EH (cell line): ENCODE data around the gene MRFAP1.
A peak's percentile ranks its signal among the peaks of the same experiment; 100 is the strongest.
"Not testable (repeated sequence)": the region's sequence is repeated elsewhere in the genome, so short reads cannot be mapped to it uniquely, and the experiment has no call there.

Source experiments
- DNase-seq: peaks from one replicate; pipeline ENCODE4 v3.0.0-alpha.2; 2015; ENCODE audit warnings: low read depth

Gene MRFAP1

DNA sequence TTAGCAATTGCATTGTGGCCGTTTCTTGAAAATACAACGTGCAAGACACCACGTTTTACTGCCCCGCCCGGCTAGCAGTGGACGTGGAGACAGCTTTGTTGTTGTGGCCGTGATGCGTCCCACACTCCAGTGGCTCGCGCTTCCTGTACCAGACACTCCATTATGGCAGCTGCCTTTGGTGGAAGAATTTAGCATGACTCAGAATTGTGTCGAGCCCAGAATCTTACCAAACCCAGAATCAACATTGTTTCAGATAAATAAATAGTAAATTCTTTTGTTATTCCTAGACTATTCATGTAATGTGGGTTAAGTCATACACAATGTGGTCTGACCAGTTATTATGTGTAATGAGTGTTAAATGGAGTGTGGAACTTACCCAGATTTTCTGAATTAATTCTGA lies 27.9 kb downstream of the MRFAP1 start:
- peak; percentile 90 for DNase-seq

DNA sequence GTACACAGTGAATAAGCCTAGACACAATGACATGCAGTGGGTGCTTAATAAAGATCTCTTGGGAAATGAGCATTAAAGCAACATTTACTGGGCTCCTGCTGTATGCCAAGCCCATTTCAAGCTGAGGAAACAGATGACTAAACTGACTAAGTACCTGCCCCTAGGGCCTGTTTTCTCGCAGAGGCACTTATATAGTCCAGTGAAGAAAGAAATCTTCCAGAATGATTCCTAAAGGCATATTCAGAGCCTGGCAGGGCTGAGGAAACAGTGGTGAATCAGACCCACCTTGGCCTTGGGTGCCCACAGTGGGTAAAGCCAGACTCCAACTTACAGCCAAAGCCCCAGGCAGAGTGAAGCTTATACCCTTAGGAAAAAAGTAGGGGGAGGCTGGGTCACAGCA lies 31.2 kb downstream of the MRFAP1 start:
- DNase-seq = no peak

DNA sequence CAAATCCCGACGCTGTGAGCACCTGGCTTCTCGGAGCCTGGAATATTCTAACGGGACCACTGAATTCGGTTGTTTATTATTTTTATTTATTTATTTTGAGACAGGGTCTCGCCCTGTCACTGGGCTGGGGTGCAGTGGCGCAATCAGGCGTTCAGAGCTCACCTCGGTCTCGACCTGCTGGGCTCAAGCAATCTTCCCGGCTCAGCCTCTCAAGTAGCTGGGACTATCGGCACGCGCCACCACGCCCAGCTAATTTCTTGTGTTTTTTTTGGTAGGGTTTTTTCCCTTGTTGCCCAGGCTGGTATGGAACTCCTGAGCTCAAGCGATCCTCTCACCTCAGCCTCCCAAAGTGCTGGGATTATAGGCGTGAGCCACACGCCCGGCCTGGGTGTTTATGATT lies 31.6 kb downstream of the MRFAP1 start:
- no peak for DNase-seq

DNA sequence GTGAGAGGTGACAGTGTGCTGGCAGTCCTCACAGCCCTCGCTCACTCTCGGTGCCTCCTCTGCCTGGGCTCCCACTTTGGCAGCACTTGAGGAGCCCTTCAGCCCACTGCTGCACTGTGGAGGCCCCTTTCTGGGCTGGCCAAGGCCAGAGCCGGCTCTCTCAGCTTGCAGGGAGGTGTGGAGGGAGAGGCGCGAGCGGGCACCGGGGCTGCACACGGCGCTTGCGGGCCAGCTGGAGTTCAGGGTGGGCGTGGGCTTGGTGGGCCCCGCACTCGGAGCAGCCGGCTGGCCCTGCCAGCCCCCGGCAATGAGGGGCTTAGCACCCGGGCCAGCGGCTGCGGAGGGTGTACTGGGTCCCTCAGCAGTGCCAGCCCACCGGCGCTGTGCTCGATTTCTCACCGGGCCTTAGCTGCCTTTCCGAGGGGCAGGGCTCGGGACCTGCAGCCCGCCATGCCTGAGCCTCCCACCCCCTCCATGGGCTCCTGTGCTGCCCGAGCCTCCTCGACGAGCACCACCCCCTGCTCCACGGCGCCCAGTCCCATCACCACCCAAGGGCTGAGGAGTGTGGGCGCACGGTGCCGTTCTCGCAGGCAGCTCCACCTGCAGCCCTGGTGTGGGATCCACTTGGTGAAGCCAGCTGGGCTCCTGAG lies 32.2 kb downstream of the MRFAP1 start:
- DNase-seq = not testable (repeated sequence)

DNA sequence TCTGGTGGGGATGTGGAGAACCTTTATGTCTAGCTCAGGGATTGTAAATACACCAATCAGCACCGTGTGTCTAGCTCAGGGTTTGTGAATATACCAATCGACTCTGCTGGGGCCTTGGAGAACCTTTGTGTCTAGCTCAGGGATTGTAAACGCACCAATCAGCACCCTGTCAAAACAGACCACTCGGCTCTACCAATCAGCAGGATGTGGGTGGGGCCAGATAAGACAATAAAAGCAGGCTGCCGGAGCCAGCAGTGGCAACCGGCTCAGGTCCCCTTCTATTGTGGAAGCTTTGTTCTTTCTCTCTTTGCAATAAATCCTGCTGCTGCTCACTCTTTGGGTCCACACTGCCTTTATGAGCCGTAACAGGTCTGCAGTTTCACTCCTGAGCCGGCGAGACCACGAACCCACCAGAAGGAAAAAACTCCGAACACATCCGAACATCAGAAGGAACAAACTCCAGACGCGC lies 32.7 kb downstream of the MRFAP1 start:
- peak; percentile 50 for DNase-seq

DNA sequence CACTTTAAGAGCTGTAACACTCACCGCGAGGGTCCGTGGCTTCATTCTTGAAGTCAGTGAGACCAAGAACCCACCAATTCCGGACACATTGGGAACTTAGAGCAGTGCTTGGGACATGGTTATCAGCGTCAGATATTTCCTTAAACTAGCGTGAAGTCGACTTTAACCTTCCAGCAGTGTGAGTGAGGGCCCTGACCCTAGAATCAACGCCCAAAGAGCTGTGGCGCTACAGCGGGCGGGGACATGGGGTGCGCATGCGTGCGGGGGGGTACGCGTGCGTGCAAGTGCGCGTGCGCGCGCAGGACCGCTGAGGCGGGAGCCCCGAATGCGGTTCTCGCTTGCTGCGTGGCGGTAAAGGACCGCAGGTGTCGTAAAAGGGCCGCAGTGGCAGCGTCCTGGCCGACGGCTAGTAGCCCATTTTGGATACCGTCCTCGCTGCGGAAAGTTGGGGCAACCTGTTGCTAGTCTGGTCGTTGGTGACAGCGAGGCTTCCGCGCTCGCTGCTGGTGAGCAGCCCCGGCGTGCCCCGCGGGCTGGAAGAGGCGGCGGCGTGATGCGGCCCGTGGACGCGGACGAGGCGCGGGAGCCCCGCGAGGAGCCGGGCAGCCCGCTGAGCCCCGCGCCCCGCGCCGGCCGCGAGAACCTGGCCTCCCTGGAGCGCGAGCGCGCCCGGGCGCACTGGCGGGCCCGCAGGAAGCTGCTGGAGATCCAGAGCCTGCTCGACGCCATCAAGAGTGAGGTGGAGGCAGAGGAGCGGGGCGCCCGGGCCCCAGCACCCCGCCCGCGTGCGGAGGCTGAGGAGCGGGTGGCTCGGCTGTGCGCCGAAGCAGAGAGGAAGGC lies 33.4 kb downstream of the MRFAP1 start:
- peak; percentile 94 for DNase-seq

DNA sequence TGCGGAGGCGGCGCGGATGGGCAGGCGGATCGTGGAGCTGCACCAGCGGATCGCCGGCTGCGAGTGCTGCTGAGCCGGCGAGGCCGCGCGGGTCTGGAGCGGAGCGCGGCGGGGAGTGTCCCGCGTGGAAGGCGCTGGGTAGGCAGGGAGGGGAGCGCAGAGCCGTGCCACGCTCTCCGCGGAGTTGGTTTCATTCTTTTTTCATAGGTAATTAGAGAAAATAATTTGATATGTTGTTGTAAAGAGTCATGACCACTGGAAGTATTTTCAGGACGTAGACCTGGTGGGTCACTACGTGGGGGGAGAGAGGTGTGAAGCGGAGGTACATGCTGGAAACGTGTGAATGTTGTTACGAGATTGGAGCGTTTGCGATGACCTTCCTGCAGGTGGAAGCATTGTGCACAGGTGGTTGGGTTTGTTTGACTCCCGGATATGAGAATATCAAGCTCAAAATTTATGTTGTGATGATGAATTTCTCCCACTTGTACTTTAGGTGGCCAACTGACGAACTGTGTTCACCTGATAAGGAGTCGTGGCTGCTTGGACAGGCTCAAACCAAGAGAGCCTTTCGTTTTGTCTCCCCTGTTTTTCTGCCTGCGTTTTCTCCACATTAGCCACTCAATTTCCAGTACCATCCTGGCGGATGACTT lies 34.1 kb downstream of the MRFAP1 start:
- peak; percentile 28 for DNase-seq

DNA sequence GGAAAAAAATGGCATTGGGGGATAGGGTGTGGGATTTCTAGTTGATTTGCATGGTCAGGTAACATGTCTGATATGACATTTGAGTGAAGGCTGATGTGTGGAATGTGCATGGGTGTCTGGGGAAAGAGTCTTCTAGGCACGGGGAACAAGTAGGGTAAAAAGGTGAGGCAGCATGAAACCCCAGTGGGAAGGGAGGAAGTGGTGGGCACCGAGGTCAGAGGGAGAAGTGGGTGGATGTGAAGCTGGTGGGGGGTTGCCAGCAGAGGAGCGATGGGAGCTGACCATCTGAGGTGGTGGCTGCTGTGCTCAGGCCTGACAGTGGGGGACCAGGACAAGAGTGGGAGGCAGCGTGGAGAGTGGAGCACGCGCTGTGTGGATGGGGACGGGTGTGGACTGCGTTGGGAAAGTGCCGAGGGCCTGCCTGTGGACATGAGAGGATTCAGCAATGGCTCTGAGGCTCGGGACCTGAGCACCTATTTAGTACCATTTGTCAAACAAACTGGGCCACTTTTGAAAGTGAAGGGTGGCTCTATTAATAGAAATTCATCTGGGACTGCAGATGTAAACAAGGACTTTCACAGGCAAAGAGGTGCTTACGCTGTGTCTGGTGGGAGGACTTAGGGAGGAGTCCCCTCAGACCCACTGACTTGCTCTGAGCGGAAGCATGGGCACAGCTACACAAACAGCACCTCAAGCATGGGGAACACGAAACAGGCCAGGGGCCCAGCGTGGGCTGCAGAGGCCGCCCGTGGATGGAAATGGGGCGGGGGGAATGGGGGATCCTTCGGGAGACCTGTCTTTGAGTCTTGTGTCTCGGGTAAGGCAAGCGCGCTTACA lies 36.5 kb downstream of the MRFAP1 start:
- DNase-seq = no peak

DNA sequence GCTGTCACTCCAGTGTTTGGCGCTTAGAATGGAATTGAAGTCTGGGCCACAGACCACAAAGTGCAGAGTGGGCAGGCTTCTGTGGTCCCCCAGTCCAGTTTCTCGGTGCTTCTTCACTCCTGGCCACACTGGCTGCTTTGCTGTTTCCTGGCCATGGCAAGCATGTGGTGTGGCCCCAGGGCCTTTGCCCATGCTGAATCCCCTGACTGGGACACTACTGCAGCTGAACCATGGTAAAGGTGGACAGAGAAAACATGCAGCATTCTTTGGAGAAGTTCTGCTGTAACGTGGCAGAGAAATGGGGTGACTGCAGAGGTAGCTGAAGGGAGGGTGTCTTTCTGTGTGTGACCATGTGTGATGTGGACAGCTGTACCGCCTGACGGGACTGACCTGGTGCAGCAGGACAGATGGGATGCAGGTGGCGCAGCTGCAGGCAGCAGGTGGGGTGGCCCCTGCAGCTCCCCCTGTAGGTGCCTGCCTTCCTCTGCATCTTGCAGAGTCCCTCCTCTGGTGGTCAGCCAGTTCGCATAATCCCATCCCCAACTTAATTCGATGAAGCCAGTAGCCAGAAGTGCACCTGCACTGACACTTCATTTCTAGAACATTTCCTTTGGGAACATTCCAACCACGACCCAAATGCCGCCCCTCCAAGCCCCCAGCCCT lies 40.0 kb downstream of the MRFAP1 start:
- DNase-seq = no peak

DNA sequence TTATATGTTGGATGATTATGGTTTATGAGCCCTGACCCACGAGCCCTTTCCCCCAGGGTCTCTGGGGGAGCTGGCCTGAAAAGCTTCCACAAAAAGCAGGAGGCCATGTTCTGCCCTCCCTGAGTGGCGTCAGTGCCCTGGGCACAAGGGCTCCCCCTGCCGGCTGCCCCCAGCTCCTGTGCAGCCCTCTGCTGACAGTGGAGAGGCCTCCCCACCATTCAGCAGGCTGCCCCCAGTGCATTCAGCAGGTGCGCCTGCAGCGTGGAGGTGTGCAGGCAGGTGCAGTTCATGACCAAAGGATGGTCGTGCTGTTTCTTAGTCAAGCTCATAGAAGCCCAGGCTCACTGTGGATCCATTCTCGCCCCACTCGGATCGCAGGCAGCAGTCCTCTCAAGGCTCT lies 40.7 kb downstream of the MRFAP1 start:
- DNase-seq = no peak

DNA sequence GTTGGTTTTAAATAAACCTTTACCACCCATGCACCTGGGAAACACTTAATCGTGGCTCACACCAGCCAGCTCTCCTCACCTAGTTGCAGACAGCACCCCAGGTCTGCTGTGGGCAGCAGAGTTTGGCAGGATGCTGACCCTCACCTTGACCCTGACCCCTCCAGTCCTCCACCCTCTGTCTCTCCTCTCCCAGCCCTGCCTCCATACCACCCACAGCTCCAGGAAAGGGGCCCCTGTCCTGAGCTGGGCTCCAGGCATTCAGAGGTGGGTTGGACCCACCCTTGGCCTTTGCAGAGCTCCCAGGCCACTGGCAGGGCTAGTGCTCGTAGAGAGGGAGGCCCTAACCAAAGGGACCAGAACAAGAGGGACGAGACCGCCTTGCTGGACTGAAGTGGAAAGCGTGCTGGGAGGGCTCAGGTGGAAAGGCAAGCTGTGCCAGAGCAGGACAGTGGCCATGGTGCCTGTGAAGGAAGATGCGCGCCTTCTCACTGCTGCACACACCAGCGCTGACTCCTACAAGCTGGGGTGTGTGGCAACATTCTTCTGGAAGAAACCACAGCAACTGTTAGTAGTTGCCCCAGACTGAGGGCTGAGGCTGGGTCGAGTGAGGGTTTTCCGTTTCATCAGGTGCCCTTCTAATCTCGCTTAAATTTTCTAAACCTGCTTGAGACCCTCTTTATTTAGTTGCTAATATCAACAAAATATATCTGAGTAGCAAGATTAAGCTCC lies 42.5 kb downstream of the MRFAP1 start:
- no peak for DNase-seq

DNA sequence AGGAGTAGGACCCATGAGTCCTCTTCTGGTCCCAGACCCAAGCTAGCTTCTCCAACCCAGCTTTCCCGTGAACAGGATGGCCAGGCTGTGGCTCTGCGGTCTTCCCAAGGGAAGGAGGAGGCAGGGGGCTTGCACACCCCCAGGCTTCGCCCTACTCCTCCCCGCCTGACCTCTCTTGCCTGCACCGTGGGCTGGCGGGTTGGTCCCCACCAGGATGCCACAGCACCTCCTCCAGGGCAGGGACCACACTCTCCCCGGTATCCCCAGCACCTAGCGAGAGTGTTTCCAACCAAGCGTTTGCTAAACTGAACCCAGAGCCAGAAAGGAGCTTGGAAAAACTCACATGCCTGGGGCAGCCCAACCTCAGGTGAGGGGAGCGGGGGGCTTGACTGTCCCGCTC lies 44.2 kb downstream of the MRFAP1 start:
- DNase-seq = no peak

DNA sequence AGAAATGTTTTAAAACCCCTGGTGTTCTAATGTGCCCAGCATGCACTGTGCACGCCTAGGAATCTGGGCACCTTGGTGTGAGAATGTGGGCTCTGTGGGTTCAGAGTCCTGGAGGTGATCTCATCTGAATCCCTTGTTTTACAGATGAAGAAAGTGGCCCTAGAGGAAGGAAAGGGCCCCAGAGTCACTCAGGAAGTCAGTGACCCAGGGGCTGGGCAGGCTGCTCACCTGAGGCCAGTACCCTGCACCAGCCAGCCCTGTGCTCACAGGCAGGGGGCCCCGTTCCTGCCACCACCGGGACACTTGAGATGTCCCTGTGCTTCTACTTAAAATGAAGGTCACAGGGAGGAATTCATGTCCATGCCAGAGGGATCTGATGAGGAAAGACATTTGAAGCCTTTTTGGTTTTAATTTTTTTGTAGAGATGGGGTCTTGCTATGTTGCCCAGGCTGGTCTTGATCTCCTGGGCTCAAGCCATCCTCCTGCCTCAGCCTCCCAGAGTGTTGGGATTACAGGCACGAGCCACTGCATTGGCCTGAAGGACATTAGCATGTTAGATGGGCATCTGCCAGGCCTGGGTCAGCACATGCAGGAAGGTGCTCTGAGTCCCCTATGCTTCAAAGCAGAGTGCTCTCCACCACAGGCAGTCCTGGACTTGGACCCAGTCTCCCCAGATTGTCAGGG lies 45.8 kb downstream of the MRFAP1 start:
- no peak for DNase-seq

DNA sequence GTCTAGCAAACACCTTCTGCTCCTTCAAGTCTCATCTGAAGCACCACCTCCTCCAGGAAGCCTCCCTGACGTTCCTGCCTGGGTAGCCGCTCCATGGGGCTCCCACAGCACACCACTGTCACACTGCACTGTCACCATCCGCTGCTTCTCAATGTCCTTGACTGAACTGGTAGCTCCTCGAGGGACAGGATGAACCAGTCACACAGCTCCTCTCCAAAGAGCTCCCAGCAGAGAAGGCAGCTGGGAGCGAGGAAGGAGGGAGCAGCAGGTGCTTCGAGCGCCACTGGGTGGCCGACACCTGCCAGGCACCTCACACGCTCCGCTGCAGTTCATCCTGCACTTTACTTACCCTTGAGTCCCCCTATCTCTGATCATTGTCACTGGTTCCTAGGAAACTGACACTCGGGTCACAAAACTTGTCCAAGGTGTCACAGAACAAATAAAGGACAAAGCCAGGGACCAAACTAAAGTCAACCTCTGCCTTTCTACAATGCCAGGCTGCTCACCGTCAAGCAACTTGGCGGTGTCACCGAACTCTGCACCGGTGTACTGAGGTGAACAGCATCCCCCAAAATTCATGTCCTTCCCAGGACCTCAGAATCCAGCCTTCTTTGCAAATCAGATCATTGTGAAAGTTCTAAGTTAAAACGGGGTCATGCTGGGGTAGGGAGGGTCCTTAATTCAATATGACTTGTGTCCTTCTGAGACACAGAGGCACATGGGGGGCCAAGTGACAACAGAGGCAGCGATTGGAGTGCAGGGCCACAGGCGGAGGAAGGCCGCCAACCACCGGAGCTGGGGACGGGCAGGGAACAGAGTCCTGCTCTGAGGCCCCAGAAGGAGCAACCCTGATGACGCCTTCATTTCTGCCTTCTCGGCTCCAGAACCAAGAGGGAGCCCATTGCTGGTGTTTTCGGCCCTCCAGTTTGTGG lies 47.7 kb downstream of the MRFAP1 start:
- DNase-seq = no peak

DNA sequence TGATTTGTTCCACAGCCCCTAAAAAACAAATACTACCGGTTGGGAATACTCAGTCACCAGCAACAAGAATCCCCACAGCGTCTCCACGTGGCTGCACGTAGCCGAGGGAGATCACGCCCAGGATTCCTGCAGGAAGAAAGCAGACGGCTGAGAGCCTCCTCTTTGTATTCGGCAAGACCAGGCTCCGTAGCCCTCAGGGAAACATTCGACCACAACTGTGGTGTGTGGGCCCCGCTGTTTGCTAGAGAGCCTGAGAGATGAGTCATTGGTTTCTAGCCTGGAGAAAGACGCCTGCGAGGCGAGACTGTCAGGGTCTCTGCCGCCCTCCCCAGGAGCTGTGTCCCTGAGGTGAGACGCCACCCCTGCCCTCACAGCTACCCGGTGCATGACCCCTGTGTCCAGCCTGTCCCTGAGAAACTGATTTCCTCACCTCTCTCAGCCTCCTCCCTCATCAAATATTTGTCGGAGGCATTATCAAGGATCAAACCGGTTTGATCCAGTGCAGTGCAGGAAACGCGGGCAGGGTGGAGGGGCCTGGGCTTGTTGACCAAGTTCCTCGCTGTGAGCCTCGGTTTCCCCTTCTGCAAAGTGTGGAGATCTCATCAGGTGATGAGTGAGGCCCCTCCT lies 48.5 kb downstream of the MRFAP1 start:
- peak; percentile 96 for DNase-seq

DNA sequence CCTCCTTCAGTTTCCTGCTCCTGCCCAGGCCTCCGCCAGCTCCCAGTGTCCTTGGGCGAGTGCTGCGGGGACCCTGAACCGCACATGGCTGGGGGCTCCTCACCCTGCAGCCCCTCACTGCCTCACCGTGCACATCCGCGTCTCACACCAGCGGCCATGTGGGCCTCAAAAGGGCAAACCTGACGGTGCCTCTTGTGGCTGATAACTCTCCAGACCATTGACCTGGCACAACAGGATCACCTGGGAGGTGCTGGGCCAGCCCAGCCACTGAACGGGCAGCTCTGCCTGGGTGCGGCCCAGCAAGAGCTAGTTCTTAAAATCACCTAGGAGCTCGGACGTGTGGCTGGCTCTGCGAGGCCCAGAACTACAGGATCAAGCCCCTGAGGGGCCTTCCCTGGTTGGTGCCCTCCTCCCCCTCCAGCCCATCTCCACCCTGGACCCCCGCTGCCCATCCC lies 49.0 kb downstream of the MRFAP1 start:
- DNase-seq = no peak
